Frontal cortex (tissue), 4 donors: ENCODE measurements around the gene NAALAD2. TPM values are rescaled to one million over a fixed set of nuclear protein-coding genes. Genes with fewer than 3 reads are reported as not detected.
"Not testable (repeated sequence)": the region's sequence is repeated elsewhere in the genome, so short reads cannot be mapped to it uniquely, and the experiment has no call there.

Experiments
- DNase-seq, 2 donors: peaks; one replicate each; pipeline ENCODE4 v3.0.0; 2012; ENCODE audit warnings: low spot score in 2 of 2
- FAIRE-seq: peaks from 2 replicates; lab custom pipeline; 2012; peaks lifted over from hg19 to GRCh38; lab: Jason Lieb, UNC
- small RNA-seq: library from RNA; depleted of rRNA; stranded (forward); fragments of <200 nt; gene quantifications from one replicate; pipeline ENCODE3, GENCODE V24; 2014
- total RNA-seq: library from RNA; depleted of rRNA; stranded (reverse); fragments of >200 nt; gene quantifications from one replicate; pipeline ENCODE4 v1.2.3, GENCODE V29; 2014
- donor health status: control.
- donor health status: control.
- donor health status: control.

The NAALAD2 gene
- total RNA-seq, 1 donor from 2014 or later, result 6.9 TPM

DNA sequence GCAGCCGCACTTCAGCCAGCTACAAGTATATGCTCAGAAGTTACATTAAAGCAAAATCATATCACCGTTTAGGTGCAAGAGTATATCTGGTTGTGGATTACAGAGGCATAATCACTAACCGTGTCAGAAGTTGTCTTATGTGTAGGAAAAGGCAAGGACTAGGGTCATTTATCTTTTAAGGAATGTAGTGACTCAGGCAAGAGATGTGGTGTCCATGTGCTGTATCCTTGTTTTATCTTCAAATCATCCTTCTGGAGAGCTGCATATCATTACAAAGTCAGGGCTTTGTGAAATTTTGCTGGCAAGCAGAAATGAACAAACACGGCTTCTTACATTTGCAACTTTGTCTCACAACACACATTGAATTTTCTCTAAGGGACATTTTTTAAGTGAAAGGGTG, 101.1 kb downstream of the NAALAD2 start:
- FAIRE-seq (no peak), DNase-seq (no peak)

DNA sequence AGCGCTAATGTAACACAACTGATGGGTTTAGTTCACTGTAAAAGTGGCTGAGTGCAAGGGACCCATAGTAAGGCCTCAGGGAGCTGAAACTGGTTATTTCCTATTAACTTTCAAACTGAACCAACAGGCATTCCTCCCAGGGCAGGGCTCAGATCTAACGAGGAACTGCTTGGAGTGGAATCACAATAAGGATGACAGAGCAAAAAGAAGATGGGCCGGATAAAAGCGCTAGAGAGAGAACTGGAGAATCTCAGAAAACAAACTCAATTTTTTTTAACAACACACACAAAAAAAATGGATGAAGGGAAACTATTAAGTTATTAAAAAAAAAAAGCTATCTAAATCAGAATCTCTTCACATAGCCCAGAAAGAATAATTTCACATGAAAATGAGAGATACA, 102.5 kb downstream of the NAALAD2 start:
- FAIRE-seq (no peak), DNase-seq (no peak)

DNA sequence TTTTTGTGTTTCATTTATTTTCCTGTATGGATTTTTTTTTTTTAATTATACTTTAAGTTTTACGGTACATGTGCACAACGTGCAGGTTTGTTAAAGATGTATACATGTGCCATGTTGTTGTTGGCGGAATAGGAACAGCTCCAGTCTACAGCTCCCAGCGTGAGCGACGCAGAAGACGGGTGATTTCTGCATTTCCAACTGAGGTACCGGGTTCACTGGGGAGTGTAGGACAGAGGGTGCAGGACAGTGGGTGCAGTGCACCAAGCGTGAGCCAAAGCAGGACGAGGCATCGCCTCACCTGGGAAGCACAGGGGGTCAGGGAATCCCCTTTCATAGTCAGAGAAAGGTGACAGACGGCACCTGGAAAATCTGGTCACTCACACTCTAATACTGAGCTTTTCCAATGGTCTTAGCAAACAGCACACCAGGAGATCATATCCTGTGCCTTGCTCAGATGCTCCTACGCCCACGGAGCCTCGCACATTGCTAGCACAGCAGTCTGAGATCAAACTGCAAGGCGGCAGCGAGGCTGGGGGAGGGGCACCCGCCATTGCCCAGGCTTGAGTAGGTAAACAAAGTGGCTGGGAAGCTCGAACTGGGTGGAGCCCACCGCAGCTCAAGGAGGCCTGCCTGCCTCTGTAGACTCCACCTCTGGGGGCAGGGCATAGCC, 105.6 kb downstream of the NAALAD2 start:
- DNase-seq, FAIRE-seq: not testable (repeated sequence)

DNA sequence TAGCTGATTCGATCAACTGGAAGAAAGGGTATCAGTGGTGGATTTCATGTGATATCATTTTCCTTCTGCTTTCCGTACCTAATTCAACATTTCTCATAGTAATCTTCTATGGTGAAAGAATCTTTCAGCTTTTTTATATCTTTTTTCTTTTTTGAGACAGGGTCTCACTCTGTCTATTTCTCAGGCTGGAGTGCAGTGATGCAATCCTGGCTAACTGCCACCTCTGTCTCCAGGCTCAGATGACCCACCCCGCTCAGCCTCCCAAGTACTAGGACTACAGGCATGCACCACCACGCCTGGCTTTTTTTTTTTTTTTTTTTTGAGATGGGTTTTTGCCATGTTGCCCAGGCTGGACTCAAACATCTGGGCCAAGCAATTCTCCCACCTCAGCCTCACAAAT, 107.0 kb downstream of the NAALAD2 start:
- no peak for FAIRE-seq
- no peak for DNase-seq

Small RNA genes lying within 50 kb of the gene (small RNA-seq; reads per million reads assigned to genes)
- gene RF00275, result not detected

Other genes starting within 250 kb of the NAALAD2 start
- not detected for gene TRIM49D1, start 212.4 kb upstream of the NAALAD2 start, total RNA-seq
- not detected for gene TRIM49D2, start 210.6 kb upstream of the NAALAD2 start, total RNA-seq
- gene TRIM64, start 168.6 kb upstream of the NAALAD2 start, total RNA-seq, result not detected
- 0.41 TPM for gene TRIM49C, start 103.6 kb upstream of the NAALAD2 start, total RNA-seq
- gene UBTFL1, start 48.7 kb upstream of the NAALAD2 start, total RNA-seq, result not detected
- gene CHORDC1, start 88.4 kb downstream of the NAALAD2 start, total RNA-seq, result 46.9 TPM